GM21367 (cell line): ENCODE results near the gene LRP1B.

Experiments used
- ATAC-seq: cut with Tn5 transposase; IDR thresholded peaks from one replicate; pipeline ENCODE4 v1.9.1; 2021; ENCODE audit not compliant: unreplicated experiment

Gene LRP1B

GRCh38 chr2:140759426-140760156, 1371.2 kb downstream of the LRP1B start:
- no peak for ATAC-seq

DNA sequence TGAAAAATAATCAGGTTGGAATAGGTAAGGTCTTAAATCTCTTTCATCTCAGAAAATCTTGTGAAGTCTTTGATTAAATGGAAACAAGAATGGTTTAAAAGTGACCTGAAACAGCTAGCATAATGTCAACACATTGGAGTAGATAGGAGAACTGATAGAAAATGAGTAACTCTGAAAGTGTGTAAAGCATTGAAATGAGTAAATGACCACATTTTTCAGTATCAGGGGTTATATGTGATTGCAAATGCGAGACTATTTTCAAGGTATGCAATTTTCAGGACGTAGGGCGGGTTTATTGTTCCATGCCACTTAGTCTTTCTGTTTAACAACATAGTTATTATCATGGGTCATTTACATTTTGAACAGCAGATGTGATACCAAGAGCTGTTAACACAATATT, 1383.2 kb downstream of the LRP1B start:
- peak; percentile 90 for ATAC-seq

- no peak for ATAC-seq
Measured at GRCh38 chr2:140747090-140747489, 1383.7 kb downstream of the LRP1B start.

DNA sequence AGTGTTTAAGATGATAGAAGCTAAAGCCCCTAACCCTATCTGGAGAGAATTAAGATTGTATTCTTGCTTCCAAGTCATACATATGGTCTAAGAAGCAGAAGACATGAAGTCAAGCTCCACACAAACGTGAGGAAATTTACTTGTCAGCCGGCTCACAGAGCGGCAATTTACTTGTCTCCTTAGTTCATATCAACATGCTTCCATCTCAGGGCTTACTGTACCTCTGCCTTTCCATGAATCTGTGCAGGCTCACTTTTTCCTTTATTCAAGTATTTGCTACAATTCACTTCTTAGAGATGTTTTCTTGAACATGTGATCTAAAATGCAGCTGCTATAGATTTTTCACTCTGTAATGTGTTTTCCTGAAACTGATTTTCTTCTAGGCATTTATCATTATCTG, 1386.4 kb downstream of the LRP1B start:
- no peak for ATAC-seq

DNA sequence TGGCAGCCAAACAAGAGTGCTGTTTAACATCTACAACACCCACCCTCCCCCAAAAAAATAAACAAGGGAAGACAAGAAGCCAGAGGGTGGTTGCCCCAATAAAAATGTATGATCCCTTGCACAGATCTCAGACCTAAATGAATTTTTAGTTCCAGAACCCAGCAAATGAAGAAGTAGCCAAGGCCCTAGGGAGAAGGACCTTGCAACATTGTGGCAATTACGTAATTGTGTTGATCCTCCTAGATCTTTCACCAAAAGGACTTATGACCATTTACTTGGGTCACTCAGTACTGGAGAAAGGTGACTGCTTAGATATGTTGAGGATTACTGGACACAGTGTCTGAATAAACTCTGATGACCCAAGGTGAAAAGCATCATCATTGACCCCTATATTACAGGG, 1393.8 kb downstream of the LRP1B start:
- ATAC-seq: no peak

DNA sequence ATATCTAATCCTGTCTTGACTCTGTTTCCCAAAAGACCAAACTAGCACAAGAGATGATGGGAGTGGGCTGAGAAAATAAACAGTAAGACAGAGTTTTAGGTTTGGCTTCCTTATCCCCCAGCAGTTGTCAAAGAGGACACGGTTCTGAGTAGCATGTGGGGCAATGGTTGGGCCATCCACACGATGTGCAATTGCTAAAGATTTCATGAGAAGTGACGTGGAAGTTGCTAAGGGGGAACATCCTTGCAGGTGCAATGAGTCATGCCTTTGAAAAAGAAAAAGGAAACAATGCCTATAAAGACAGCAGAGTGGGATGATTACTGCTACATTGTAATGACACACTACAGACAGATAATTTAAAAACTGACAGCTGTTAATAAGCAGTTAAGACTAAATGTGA, 1395.8 kb downstream of the LRP1B start:
- no peak for ATAC-seq

- no peak for ATAC-seq
Measured at GRCh38 chr2:140718999-140719398, 1411.8 kb downstream of the LRP1B start.

GRCh38 chr2:140717481-140717880, 1413.3 kb downstream of the LRP1B start:
- ATAC-seq: no peak

GRCh38 chr2:140714586-140714985, 1416.2 kb downstream of the LRP1B start:
- no peak for ATAC-seq

- ATAC-seq: no peak
Measured at GRCh38 chr2:140711867-140712266, 1418.9 kb downstream of the LRP1B start.

GRCh38 chr2:140701726-140702125, 1429.1 kb downstream of the LRP1B start:
- no peak for ATAC-seq

- ATAC-seq: no peak
Measured at GRCh38 chr2:140698636-140699035, 1432.2 kb downstream of the LRP1B start.

GRCh38 chr2:140696449-140696848, 1434.4 kb downstream of the LRP1B start:
- ATAC-seq: no peak

GRCh38 chr2:140695155-140695554, 1435.7 kb downstream of the LRP1B start:
- ATAC-seq: no peak

- no peak for ATAC-seq
Measured at GRCh38 chr2:140687825-140688224, 1443.0 kb downstream of the LRP1B start.

DNA sequence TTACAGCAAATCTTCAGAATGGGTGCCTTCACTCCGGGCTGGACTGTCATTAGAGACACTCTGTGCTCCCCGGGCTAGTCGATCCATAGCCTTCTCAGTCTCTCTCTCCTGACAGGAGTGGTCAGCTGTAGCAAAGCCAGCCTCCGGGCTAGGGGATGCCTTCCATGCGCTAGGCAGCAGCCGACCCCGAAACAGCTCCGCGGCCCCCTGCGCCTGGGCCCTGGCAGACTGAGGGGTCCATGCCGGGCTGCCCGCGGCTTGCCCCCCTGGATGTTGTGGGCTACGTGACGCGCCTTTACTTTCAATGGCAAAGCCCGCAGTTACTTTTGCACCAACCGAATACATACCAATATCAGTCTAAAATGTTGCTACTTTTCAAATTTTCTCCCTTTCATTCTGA, 1447.2 kb downstream of the LRP1B start:
- no peak for ATAC-seq

- no peak for ATAC-seq
Measured at GRCh38 chr2:140680862-140681261, 1450.0 kb downstream of the LRP1B start.

GRCh38 chr2:140679752-140680151, 1451.1 kb downstream of the LRP1B start:
- ATAC-seq: no peak

- ATAC-seq: no peak
Measured at GRCh38 chr2:140669911-140670310, 1460.9 kb downstream of the LRP1B start.

DNA sequence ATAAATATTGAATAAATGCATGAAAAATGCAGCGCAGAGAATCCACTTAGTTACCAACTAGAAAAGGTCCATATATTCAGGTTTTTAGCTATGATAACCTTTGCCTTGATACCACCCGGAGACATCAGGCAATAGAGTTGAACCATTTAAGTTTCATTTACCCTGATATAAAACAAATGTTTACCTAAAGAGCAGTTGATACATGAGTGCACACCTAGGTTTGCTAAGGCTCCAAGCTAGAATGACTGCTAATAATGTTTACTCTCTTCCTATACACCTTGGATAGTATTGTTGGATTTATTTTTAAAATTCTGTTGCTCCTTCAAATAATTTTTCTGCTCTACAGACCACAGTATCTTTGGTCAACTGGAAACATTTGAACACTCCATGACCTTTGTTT, 1463.6 kb downstream of the LRP1B start:
- no peak for ATAC-seq

DNA sequence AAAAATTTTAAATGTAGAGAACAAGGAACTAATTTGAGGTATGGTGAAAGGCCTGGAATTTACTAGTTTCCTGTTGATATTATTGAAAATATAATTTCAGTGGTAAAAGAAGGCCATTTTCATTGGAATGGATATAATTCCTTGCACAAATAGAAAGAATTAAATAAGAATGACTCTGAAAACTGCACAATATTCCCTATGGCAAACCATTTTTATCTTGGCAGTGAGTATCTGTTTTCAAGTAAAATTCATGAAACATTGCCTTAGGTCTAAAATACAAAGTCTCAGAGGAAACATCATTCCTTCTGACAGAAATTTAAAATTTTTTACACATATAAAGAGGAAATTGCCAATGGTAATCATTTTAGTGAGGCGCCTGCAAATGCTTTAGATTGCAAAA, 1468.3 kb downstream of the LRP1B start:
- ATAC-seq: no peak

- no peak for ATAC-seq
Measured at GRCh38 chr2:140658760-140659692, 1471.8 kb downstream of the LRP1B start.
